ENCODE measurements around the gene NAT16.
"Not testable (repeated sequence)": the region's sequence is repeated elsewhere in the genome, so short reads cannot be mapped to it uniquely, and the experiment has no call there.

Gene NAT16

DNA sequence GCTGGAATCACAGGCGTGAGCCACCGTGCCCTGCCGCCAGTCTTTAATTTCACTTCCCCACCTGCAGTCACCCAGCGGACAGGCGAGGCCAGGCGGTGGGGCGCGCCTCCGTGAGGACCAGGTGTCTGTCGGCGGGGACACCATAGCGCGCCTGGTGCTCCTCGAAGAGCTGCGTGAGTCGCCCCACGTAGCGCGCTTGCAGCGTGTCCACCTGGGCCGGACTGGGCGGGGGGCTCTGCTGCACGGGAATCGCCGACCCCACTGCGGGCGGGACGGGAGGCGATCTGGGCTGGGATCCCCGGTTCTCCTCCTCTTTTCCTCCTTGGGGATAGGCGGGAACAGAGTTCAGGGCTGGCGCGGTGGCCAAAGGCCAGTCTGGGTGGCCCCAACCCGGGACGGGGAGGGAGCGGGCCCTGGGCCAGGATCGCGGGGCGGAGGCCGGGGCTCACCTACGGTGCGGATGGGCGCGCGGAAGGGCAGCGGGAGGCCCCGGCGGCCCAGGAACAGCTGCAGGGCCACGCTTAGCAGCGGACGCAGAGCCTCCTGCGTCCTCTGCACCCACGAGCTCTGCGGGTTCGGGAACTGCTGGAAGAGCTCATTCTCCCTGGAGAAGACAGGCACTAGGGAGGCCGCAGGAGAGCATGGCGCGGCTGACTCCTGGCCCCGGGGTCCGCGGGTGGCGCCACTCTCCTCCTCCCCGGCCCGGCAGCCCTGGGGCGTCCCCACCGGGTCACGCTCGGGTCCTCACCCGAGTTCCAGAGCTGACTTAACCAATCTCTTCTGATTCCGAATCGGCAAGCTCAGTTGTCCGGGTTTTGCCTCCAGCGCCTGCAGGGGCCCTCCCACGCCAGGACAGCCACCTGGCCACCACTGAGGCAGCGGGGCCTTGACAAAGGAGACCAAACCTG is 21.9 kb upstream of the NAT16 start:
- DNase-seq (ENCODE audit: low read depth): no peak

DNA sequence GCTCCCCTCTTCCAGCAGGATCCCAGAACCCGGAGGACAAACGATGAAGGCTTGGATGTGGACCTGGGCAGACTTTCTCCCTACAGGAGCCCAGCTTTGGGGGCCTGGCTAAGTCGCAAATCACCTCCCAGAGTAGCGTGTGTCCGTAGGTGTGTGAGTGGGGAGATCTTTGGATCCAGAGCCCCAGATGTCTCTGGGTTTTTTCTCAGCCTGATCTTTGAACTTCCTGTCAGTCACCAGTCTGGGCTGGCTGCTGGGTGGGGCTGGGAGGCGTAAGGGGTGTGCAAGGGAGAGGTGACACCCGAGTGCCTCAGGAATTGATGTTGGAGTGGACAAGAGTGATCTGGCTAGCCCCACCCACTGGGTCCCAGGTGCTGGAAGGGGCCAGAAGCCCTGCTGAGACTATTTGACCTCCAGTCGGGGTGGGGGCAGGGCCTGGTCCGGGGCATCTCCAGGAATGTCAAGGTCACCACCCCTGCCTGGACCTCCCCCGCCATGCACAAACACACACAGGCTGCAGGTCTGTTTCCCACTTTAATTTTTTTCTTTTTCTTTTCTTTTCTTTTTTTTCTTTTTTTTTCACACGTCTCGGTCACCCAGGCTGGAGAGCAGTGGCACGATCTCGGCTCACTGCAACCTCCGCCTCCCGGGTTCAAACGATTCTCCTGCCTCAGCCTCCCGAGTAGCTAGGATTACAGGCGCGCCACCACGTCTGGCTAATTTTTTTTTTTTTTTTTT is 20.9 kb upstream of the NAT16 start, which contains the start of gene MOGAT3:
MOGAT3 (minus strand) TSS at position 175 of the 738 bp plus-strand sequence. CDS start 182 bp downstream, outside the sequence.
- no peak for DNase-seq (ENCODE audit: low read depth)

DNA sequence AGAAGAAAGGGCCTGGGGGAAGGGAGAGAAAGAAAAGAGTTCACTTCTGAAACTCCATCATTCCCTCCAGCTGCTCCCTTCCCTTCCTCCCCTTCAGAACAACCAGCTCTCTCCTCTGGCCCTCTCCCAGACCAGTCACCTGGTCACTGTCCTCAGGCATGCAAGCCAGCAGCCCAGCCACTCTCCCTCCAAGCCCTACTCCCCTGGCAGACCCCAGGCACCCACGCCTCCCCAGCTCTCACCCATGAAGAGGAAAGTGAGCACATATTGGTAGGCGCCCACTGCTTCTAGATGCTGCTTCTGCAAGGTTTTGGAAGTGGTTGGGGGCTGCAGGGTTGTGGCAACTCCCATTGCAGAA is 20.4 kb upstream of the NAT16 start:
- no peak for DNase-seq (ENCODE audit: low read depth)

GRCh38 chr7:101199522-101199921 is 19.4 kb upstream of the NAT16 start:
- not testable (repeated sequence) for DNase-seq (ENCODE audit: low read depth)

DNA sequence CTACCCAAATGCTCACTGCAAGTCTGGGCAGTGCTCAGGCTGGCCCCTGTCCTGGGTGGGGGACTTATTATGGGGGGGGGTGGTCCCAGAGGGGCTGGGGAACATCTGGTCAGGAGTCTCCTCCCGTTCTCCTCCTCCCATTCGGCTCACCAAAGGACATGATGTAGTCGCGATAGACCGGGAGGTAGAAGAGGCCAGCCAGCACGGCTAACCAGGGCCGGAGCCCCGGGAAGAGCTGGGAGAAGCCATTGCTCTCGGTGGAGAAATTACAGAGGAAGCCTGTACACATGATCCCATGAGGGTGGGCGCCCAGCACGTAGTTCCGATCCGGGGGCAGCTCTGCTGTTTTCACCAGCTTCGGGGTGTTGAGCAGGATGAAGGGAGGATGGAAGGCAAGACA is 18.4 kb upstream of the NAT16 start:
- no peak for DNase-seq (ENCODE audit: low read depth)

DNA sequence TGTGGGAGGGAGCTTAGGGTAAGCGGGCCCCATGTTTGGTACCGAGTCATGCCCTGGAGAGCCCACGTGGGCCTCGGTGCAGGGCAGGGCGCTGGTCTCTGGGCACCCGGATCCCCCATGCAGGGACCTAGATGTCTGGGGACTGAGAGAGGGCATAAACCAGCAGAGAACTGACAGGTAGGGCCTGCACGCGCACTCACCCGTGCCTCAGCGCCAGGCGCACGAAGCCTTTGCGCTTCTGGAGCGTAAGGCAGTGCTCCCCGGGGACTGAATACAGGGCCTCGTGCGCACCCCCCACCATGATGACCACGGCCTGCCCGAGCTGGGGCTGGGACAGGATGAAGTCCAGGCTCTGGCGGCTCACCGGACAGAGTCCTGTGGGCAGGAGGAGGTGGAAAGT is 17.9 kb upstream of the NAT16 start:
- no peak for DNase-seq (ENCODE audit: low read depth)

DNA sequence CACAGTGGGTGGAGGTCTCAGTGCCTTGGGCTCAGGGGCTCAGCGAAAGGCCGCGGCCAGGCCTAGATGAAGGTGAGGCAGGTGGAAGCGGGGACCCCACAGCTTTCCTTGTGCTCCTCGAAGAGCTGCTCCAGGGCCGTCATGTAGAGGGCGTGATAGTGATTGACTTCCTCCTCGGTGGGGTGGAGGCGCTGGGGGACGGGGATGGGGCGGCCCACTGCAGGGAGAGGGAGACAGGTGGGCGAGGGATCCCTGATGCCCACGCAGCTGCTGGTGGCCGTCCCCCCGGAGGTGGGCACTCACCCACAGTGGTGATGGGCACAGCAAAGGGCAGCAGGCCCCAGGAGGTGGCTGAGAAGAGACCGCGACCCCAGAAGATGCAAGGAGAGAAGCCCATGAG is 15.8 kb upstream of the NAT16 start:
- no peak for DNase-seq (ENCODE audit: low read depth)

GRCh38 chr7:101189109-101189508 is 9.0 kb upstream of the NAT16 start:
- no peak for DNase-seq (ENCODE audit: low read depth)

DNA sequence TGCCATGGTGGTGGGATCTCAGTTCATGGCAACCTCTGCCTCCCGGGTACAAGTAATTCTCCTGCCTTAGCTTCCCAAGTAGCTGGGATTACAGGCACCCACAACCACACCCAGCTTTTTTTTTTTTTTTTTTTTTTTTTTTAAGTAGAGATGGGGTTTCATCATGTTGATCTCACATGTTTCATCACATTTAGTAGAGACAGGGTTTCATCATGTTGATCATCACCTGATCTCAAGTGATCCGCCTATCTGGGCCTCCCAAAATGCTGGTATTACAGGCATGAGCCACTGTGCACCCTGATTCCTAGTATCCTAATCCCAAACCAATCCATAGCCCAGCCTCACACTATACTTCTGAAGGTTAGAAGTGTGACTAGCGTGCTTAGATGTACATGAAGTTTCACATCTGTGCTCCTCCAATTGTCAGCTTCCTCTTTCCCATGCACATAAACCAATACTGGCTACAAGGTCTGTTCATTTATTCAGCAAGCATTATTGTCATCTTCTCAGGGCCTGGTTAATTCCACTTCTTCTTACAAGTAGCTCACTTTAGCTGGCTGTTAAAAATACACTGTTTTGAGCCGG is 6.8 kb upstream of the NAT16 start:
- no peak for DNase-seq (ENCODE audit: low read depth)

DNA sequence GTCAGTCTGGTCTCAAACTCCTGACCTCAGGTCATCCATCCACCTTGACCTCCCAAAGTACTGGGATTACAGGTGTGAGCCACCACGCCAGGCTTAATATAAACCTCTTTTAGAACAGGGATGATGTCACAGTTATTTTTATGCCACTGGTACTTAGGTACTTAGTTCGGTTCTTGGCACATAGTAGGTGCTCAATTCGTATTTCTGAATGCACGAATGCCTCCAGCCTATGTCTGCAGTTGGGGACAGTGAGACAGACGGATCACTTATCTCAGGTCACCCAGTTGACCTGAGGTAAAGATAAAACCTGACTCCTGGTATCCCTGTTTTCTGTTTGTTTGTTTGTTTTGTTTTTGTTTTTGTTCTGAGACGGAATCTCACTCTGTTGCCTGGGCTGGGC is 6.1 kb upstream of the NAT16 start:
- no peak for DNase-seq (ENCODE audit: low read depth)

- no peak for DNase-seq (ENCODE audit: low read depth)
Measured at GRCh38 chr7:101185258-101185839, 5.3 kb upstream of the NAT16 start.

DNA sequence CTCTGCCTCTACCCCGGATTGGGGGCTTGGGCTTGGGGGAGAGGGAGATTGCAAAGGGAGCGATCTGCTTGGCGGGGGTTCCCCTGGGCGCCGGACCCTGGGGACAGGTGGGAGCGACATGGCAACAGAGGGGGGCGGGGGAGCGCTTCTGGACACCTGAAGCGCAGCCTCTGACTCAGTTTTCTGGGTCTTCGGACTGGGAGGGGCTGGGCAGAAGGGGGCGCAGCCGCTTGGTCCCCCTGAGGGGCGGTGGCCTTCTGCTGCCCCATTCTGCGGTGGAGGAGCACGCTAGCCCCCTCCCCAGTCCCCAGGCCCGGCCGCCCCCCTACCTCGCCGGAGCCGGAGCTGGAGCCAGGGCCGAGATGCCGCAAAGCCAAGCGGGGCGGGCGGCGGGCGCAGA is 380 bp downstream of the NAT16 start:
- DNase-seq (ENCODE audit: low read depth): no peak

DNA sequence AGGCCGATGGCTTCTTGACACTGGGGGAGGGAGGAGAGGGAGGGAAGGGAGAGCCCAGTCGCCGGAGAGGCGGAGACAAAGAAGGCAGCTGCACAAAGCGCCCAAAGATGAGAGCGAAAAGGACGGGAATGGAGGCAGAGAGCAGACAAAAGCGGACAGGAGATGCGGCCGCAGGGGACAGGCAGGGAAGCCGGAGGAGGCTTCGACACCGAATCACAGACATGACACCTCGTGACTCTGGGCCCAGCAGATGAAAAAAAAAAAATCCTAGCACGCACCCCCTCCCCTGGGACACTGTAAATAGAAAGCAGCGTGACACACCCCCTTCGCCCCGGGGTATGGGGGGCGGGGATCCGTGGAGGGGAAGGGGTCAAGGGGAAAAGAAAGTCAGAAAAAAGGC is 976 bp downstream of the NAT16 start:
- no peak for DNase-seq (ENCODE audit: low read depth)

- no peak for DNase-seq (ENCODE audit: low read depth)
Measured at GRCh38 chr7:101177644-101178043, 2.4 kb downstream of the NAT16 start.

DNA sequence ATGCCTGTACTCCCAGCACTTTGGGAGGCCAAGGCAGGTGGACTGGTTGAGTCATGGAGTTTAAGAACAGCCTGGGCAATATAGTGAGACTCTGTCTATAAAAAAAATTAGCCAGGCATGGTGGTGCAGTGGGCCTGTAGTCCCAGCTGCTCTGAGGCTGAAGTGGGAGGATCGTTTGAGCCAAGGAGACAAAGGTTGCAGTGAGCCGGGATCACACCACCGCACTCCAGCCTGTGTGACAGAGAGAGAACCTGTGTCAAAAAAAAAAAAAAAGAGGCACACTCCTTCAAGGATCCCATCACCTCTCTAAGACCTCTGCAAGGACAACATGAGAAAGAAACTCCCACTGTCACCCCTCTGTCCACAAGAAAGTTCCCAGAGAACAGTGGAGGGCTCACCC is 4.4 kb downstream of the NAT16 start:
- DNase-seq (ENCODE audit: low read depth): no peak

GRCh38 chr7:101174322-101174854 is 5.7 kb downstream of the NAT16 start:
- no peak for DNase-seq (ENCODE audit: low read depth)

DNA sequence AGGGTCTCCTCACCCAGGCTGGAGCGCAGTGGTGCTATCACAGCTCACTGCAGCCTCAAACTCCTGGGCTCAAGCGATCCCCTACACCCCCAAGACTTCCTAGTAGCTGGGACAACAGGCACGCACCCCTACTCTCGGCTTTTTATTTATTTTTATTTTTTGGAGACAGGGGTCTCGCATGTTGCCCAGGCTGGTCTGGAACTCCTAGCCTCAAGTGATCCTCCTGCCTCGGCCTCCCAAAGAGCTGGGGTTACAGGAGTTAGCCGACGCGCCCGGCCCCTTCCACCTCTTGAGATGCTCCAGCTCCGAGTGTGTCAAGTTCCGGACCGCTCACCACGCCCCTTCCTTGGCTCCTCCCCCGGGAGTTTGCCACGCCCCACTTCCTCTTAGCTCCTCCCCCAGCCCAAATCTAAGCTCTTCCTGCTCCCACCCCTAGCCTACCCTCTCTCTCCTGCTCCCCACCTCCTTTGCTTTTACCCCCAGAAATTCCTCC is 6.3 kb downstream of the NAT16 start:
- DNase-seq (ENCODE audit: low read depth): no peak

- no peak for DNase-seq (ENCODE audit: low read depth)
Measured at GRCh38 chr7:101172854-101173751, 7.0 kb downstream of the NAT16 start.

- no peak for DNase-seq (ENCODE audit: low read depth)
Measured at GRCh38 chr7:101172005-101172853, 7.9 kb downstream of the NAT16 start.

- no peak for DNase-seq (ENCODE audit: low read depth)
Measured at GRCh38 chr7:101171442-101171837, 8.7 kb downstream of the NAT16 start.
